NCI-H1105 (cell line): Measurements from ENCODE around the gene BSCL2.
A peak's percentile ranks its signal among the peaks of the same experiment; 100 is the strongest.
"Not testable (repeated sequence)": the region's sequence is repeated elsewhere in the genome, so short reads cannot be mapped to it uniquely, and the experiment has no call there.

Experiments
- DNase-seq: peaks from one replicate; lab custom pipeline; 2025; lab: John Stamatoyannopoulos, UW

The BSCL2 gene

DNA sequence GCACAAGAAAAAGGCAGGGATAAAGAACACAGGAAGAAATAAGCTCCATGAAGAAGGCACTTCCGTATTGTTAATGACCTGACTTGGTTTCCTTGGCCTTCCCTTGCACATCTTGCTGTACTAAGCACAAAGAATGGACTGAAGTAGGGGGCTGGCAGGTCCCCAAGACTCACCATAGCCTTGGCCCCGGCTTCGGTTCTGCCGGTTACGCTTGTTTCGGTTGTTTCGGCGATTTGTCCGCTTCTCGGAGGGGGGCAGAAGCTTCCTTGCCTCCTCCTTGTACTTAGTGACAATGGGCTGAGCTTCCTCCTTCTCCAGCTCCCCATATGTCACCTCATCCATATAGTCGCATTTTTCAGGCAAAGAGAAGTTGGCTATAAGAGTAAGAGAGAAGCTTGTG lies 9.6 kb upstream of the BSCL2 start:
- no peak for DNase-seq

DNA sequence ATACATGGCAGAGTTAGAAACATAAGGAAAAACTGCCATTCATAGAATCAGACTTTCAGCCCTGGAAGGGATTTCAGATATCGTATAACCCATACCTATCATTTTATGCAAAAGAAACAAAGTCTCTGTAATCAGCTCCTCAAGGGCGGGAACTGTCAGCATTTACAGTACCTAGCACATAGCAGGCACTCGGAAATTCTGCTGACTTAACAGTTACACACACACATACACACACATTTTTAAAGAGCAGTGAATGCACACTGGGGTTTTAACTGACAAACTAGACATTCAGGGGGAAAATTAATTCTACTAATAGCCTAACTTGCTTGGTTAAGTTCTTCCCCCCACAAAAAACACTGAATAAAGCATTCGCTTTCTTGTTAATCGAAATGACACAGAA lies 9.0 kb upstream of the BSCL2 start:
- DNase-seq = no peak

- no peak for DNase-seq
Measured at GRCh38 chr11:62715150-62716130, 8.2 kb upstream of the BSCL2 start.

DNA sequence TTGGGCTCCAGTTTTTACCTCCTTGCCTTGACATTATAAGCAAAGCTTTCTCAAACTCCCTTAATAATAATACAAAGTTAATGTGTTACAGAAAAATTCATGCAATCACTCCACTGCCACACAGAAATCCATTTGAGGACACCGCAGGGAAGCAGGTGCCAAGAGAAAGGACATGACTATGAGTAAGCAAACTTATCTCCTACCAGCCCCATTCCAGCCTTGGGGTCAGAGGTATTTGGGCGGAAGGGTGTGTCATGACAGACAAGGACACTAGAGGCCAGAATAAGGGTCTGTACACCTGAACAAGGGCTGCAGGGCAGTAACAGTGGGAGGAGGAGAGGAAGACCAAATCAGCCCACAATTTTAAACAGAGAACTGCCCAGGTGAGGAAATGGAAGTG lies 6.1 kb upstream of the BSCL2 start:
- no peak for DNase-seq

GRCh38 chr11:62712861-62713260 lies 5.6 kb upstream of the BSCL2 start:
- DNase-seq = no peak

DNA sequence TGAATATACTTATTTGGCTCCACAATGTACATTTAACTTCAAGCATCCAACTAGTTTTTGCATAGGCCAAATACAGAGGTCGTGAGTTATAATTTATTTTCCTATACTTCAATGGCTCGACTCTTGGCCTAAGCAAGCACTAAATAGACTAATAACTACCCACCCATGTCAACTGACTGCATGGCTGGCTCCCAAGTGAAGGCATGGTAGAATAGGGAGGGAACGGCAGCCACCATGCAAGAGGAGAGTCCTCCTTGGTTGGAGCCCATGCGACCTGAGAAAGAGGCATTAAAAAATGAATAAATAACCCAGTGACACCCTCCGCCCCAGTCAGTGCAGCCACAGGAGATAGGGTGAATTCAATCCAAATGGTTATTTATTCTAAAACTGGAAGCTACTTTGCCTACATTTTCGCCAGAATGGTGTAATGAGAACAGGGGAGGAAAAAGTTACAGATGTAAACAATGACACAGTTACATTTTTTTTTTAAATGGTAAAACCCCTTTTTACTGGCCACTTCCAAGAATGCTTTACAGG lies 5.1 kb upstream of the BSCL2 start:
- no peak for DNase-seq

DNA sequence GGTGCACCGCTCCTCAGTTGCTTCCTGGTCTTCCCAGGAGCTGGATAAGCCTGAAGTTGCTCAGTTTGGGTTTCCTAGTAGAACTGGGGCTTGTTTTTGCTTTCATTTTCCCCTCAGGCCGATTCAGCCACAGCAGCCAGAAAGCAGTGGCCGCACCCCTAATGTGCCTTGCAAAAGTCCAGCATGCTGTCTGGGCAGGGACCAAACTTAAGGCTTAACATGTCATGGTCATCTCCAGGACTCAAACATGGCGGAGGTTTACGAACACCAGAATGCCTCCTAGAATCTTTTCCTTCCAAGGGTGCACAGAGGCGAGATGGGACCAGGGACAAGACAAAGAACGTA lies 2.7 kb upstream of the BSCL2 start:
- peak; percentile 59 for DNase-seq

DNA sequence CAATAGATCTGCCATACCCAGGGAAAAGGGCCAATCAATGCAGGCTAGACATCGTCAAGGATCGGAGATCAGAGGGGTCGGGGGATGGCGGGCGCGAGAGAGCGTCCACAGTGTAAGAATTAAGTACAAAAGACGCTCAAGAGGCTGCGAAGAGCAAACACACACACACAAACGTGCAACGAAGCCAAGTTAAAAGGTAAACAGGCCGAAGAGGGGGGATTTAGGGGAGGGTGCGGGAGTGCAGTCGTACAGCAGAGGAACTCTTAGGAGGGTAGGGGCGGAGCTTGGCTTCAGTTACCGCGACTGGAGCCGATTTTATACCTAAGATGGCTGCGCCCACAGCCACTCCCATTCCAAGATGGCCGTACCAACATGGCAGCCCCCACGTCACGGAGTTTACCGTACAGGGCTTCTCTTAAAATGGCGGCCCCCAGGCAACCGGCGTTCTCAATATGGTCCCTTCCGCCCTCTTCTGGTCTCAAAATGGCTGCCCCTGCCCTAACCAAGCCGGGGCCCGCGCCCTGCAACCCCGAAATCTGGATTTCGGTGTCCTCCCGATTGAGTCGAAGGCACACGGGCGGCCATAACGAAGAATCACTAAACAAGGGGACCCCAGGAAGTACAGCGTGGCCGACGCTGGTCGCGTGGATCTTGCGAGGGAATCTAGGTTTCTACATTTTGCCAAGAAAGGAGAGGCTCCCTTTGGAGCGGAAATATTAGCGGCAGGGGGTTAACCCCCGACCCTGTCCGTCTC lies 2.2 kb upstream of the BSCL2 start:
- peak; percentile 99 for DNase-seq

DNA sequence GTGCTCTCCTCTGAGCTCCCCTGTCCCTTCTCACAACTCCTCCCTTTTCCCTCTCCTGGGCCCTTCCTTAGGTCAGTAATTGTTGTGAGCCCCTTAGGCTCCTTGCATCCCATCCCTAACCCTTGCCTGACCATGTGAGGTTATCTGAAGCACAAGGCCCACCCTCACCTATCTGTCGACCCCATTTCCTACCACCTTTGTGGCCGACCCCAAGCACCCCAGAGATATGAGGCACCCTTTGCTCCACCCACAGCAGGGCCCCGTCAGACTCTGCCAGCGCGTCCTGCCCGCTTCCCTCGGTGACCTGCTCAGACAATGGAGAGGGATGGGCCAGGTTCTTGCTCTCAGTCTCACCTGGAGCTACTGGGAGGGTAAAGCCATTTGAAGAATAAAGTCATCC lies 1.6 kb upstream of the BSCL2 start:
- peak; percentile 71 for DNase-seq

DNA sequence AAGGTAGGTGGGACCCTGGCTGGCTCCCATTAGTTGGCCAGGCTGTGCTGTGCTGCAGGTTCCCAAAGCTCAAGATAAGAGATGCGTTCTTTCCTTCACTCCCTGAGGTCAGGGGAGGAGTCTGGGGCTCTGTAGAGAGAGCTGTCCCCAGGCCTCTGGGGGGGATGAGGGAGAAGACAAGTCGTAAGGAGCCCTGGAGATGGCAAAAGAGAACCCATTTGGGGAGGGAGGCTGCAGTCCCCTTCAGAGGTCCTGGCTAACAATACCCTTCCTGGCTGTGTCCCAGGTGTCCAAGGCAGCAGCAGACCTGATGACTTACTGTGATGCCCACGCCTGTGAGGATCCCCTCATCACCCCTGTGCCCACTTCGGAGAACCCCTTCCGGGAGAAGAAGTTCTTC lies 1.2 kb upstream of the BSCL2 start:
- no peak for DNase-seq

- DNase-seq = no peak
Measured at GRCh38 chr11:62706850-62707247, 375 bp downstream of the BSCL2 start.

- DNase-seq = peak; percentile 97
Measured at GRCh38 chr11:62705880-62706849, 1.1 kb downstream of the BSCL2 start.

- DNase-seq = peak; percentile 24
Measured at GRCh38 chr11:62705413-62705812, 1.8 kb downstream of the BSCL2 start.

DNA sequence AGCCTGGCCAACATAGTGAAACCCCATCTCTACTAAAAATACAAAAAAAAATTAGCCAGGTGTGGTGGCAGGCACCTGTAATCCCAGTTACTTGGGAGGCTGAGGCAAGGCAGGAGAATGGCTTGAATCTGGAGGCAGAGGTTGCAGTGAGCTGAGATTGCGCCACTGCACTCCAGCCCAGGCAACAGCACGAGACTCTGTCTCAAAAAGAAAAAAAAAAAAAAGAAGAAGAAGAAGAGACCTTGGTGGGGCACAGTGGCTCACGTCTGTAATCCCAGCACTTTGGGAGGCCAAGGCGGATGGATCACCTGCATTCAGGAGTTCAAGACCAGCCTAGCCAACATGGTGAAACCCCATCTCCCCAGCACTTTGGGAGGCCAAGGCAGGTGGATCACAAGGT lies 3.3 kb downstream of the BSCL2 start:
- not testable (repeated sequence) for DNase-seq

DNA sequence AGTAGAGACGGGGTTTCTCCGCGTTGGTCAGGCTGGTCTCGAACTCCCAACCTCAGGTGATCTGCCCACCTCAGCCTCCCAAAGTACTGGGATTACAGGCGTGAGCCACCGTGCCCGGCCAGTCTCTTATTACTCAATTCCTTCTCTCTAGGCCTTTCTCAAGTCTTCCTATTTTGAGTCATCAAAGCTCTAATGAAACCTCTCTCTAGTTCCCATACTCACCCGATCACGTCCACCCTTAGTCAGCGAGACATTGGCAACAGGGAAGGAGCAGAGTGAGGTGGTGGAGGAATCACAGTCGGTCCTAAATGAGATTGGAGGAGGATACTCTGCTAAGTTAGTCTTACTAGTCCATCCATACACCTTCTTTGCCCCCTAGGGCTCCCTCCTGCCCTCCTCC lies 5.0 kb downstream of the BSCL2 start:
- no peak for DNase-seq

- peak; percentile 57 for DNase-seq
Measured at GRCh38 chr11:62694455-62695167, 12.6 kb downstream of the BSCL2 start.

GRCh38 chr11:62693624-62694023 lies 13.6 kb downstream of the BSCL2 start:
- DNase-seq = not testable (repeated sequence)

DNA sequence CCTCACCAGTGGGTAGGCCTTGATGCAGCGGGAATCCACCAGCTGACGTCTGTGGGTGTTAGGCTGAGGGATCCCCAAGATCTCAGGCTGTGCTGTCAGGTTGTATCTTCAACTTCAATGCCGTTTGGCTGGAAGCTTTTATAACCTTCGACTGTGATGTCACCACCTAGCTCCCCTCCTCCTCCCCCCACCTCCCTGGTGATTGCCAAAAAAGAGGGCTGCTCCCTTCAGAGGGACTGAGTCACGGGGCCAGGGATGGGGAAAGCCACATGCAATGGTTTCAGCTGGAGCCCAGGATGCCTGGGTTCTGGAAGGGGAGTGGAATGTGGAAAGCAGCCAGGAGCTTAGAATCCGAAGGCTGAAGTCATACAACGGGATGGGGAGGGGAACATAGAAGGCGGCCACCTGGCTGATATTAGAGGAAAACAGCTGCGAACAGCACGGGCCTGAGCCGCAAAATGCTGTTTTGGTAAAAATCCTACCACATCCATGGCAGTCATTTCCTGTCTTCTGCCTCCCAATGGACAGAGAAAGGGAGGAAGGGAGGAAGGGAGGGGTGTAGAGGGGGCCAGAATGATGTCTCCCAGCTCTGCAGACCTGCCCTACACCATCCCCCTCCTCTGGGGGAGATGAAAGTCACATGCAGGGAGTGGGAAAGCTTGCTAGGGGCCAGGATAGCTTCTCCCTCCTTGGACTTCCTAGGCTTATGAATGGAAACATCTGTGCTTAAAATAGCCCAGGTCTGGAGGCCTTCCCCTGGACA lies 17.6 kb downstream of the BSCL2 start, which contains the start of gene LRRN4CL:
LRRN4CL (minus strand) TSS at position 110 of the 763 bp plus-strand sequence. CDS start 1,022 bp downstream, outside the sequence.
- no peak for DNase-seq

DNA sequence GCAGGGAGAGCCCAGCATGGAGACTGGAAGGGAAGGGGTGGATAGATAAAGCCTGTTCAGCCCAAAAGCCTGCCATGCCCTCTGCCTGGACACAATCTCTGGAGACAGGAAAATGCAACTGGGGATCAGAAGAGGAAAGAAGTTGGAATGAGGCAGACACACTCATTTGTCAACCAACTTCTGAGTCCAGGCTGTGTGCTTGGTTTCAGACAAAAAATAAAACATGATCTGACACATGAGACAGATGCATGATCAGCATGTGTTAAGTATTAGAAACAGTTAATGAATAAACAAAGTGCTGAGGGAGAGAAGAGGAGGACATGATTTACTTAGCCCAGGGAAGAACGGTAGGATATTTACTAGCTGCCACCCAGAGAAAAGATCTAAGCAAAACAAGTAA lies 18.7 kb downstream of the BSCL2 start:
- no peak for DNase-seq
